AG09319 (cell line): Measurements from ENCODE around the gene FRMD4B.

ENCODE experiments used
- DNase-seq: peaks from one replicate; pipeline ENCODE4 v3.0.0-alpha.2; 2010; ENCODE audit warnings: low read depth; ENCODE audit errors: extremely low read depth
- TF ChIP-seq, protein P1 (sequence below): IDR thresholded peaks from 2 replicates; pipeline ENCODE4 v1.5.1; 2011; ENCODE audit warnings: low read depth, mild to moderate bottlenecking, inconsistent platforms, low read length, moderate library complexity

The FRMD4B gene

DNA sequence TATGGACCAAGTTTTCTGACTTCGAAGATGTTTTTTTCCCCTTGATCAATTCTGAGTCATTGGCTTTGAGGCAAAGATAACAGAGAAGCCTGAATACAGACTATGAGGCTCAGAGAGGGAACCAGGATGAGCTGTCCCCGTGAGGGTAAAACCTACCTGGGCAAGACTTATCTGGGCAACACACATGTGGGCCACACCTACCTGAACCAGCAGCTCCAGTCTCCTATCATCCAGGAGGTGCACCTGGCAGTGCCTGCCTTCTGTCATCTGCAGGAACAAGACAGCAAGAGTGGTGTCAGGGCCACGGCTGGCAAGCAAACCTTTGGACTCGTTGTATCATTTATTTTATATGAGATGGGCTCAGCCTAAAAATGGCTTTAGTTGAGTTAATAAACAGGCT lies 72.6 kb downstream of the FRMD4B start:
- no peak for DNase-seq
- TF ChIP-seq, protein P1, sequence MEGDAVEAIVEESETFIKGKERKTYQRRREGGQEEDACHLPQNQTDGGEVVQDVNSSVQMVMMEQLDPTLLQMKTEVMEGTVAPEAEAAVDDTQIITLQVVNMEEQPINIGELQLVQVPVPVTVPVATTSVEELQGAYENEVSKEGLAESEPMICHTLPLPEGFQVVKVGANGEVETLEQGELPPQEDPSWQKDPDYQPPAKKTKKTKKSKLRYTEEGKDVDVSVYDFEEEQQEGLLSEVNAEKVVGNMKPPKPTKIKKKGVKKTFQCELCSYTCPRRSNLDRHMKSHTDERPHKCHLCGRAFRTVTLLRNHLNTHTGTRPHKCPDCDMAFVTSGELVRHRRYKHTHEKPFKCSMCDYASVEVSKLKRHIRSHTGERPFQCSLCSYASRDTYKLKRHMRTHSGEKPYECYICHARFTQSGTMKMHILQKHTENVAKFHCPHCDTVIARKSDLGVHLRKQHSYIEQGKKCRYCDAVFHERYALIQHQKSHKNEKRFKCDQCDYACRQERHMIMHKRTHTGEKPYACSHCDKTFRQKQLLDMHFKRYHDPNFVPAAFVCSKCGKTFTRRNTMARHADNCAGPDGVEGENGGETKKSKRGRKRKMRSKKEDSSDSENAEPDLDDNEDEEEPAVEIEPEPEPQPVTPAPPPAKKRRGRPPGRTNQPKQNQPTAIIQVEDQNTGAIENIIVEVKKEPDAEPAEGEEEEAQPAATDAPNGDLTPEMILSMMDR, result no peak

DNA sequence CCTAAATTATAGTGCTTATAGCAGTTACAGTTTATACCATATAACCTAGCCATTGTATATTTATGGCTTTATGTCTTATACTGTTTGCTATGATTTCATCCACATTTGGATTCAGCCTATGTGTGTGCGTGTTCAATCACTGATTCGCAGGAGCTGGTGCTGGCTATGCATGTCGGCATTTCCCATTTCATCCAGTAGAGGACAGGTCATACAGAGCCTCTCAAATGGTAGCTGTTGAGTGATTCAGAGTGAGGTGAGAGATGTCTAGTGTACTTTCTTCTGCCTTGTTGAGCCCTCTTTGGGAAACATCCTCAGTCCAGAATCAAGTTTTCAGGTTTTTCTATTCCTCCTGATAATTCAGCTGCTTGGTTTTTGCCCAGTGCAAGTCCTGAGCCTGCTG lies 76.1 kb downstream of the FRMD4B start:
- no peak for DNase-seq
- TF ChIP-seq, protein P1, result peak; percentile 32

DNA sequence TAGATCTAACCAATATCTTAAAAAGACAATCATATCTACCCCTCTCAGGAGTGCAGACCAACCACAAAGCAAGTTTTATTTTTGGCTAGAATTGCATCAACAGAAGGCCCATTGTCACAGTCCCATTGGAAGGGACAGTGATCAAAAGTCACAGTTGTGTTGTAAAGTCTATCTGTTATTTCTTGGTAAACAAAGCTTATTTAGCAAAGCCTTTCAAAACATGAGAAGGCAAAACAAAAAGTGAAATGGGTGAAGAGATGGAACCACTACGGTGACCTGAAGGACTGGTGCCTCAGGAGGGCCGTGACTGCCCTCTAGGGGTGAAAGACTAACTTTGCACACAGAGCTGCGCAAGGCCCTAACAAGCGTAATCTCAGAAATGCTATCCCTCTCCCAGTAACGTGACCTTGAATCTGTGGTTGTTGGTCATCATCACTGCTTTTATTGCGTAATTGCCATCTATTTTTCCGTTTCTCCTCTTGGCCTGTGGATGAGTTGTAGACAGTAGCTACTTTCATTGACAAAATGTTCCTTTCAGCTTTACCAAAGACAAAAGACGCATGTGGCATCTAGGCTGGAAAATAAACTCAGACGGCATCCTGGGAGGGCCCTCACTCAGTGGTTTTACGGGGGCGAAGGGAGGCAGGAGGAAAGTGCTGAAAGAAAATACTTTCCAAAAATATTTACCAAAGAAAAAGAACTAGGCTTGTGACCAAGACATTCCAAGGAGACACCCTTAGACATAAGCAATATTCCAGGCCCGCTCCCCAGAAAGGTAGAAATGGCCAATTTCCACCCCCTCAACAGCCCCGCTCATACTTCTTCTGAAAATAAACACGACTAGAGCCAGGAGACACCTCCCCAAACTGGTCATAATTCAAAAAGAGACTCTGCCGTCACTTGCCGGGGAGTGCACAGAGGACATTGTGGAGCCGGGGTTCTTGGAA lies 79.4 kb downstream of the FRMD4B start:
- peak; percentile 57 for DNase-seq
- TF ChIP-seq, protein P1, result peak; percentile 93

DNA sequence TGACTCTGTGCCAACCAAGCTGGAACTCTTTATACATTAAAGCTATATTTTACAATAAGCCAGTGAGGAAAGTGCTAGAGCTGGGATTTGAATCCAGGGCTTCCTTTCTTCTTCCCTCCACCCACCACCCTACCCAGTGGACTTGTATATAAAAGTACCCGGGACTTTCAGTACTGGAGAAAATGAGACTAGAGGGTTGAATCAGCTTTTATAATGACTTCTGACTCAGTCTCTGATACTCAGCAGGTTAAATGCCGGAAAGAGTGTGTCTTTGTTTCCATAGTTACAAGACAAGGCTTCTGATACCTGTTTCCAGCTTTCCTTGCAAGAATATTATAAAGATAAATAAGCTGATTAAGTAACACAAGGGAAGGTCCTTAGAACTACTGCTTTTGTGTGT lies 80.9 kb downstream of the FRMD4B start:
- TF ChIP-seq, protein P1, result no peak
- DNase-seq, result no peak

DNA sequence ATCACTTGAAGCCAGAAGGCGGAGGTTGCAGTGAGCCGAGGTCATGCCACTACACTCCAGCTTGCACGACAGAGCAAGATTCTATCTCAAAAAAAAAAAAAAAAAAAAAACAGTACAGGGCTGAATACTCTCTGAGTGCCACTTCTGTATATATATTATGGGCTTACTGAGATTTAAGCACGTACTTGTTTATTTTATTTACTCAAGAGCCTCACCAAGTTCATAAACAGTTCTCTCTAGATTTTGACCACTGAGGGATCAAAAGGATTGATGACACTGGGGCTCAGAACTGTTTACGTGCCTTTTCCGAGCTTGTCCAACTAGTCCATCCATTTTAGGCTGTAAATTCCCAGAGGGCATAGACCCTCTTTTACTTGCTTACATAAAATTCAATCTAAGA lies 81.5 kb downstream of the FRMD4B start:
- no peak for DNase-seq
- TF ChIP-seq, protein P1, result no peak

DNA sequence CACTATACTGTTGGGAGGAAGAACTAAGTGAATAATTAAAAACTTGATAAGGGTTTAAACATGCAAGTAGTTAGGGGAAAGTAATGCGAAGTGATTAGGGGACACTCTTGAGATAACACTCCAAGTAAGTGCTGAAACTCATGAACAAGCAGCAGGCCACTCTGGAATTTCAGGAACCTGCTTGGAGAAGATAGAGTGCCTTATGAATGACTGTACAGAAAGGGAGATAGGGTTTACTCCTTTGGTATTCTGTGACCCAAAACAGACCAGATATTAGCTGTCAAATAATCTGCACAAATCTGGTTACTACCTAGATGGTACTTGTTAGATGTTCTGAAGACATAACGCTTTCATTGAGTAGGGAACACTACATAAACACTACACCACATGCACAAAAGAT lies 85.6 kb downstream of the FRMD4B start:
- no peak for DNase-seq

DNA sequence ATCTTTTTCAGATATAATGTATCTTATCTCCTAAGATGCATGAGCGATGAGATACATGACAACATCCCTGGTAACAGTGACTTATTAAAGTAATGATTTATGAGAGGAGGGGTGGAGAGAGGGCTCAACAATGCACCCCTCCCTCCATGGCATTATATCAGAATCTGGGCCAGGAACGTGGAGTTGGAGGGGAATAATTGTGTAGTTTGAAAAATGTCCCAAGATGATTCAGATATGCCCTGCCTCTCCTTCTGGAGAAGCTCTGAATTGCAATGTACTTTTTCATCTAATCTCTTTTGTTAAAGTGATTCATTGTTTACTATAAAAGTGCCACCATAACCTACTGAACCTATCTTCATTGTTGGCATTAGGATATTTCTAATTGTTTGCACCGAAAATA lies 86.5 kb downstream of the FRMD4B start:
- no peak for DNase-seq
- TF ChIP-seq, protein P1, result no peak

More for the DNA sequence above, 85.6 kb downstream of the FRMD4B start:
- TF ChIP-seq, protein P1, result no peak
